ENCODE results near the gene TFF3.

GRCh38 chr21:42295845-42296244 lies 19.4 kb downstream of the TFF3 start:
- TF ChIP-seq CTCF (IDR thresholded peaks at IDR 0.05) (no peak), POLR2A (IDR thresholded peaks at IDR 0.05) (no peak)
